HEK293 (cell line): ENCODE results near the gene ZNF576.

Experiments
- HOXD13 ChIP-seq: sonication (generic); formaldehyde crosslinking; IDR thresholded peaks from 2 replicates; pipeline ENCODE4 v1.8.0; 2022; ENCODE audit warnings: missing genetic modification reagents, borderline replicate concordance
- KLF1 ChIP-seq: fragments of 450-650 bp; formaldehyde crosslinking; IDR thresholded peaks from 2 replicates; pipeline ENCODE4 v1.5.1; 2016; ENCODE audit warnings: missing biosample characterization, missing genetic modification characterization
- KLF7 ChIP-seq: fragments of 450-650 bp; formaldehyde crosslinking; IDR thresholded peaks from 2 replicates; pipeline ENCODE4 v1.5.1; 2016; ENCODE audit warnings: missing biosample characterization, missing genetic modification characterization, borderline replicate concordance
- MEIS1 ChIP-seq: sonication (generic); formaldehyde crosslinking; IDR thresholded peaks from 2 replicates; pipeline ENCODE4 v1.8.1; 2022; ENCODE audit warnings: missing genetic modification reagents, mild to moderate bottlenecking, borderline replicate concordance
- OSR2 ChIP-seq: fragments of 450-650 bp; formaldehyde crosslinking; IDR thresholded peaks from 2 replicates; pipeline ENCODE4 v1.5.1; 2016; ENCODE audit warnings: missing biosample characterization, missing genetic modification characterization
- OVOL3 ChIP-seq: fragments of 450-650 bp; formaldehyde crosslinking; IDR thresholded peaks from 2 replicates; pipeline ENCODE4 v1.5.1; 2016; ENCODE audit warnings: missing biosample characterization, missing genetic modification characterization
- SP3 ChIP-seq: fragments of 450-650 bp; formaldehyde crosslinking; IDR thresholded peaks from 2 replicates; pipeline ENCODE4 v1.5.1; 2016; ENCODE audit warnings: missing biosample characterization, missing genetic modification characterization
- TCF7L2 ChIP-seq: IDR thresholded peaks from 2 replicates; pipeline ENCODE4 v1.6.1; 2011; ENCODE audit warnings: low read depth, mild to moderate bottlenecking, inconsistent platforms, low read length, moderate library complexity, borderline replicate concordance
- YY1 ChIP-seq: fragments of 450-650 bp; formaldehyde crosslinking; IDR thresholded peaks from 2 replicates; pipeline ENCODE4 v1.5.1; 2018; ENCODE audit warnings: missing biosample characterization, missing genetic modification characterization
- ZBTB17 ChIP-seq: fragments of 450-650 bp; formaldehyde crosslinking; IDR thresholded peaks from 2 replicates; pipeline ENCODE4 v1.5.1; 2016; ENCODE audit warnings: missing biosample characterization, missing genetic modification characterization
- ZBTB21 ChIP-seq: fragments of 450-650 bp; formaldehyde crosslinking; IDR thresholded peaks from 2 replicates; pipeline ENCODE4 v1.5.1; 2017; ENCODE audit warnings: missing biosample characterization, missing genetic modification characterization
- ZBTB48 ChIP-seq: fragments of 450-650 bp; formaldehyde crosslinking; IDR thresholded peaks from 2 replicates; pipeline ENCODE4 v1.5.1; 2016; ENCODE audit warnings: missing biosample characterization, missing genetic modification characterization
- ZBTB8A ChIP-seq: fragments of 450-650 bp; formaldehyde crosslinking; IDR thresholded peaks from 2 replicates; pipeline ENCODE4 v1.5.1; 2016; ENCODE audit warnings: missing biosample characterization, missing genetic modification characterization
- ZFHX2 ChIP-seq: fragments of 450-650 bp; formaldehyde crosslinking; conservative IDR thresholded peaks from 2 replicates; pipeline ENCODE4 v1.5.1; 2016; ENCODE audit warnings: missing biosample characterization, missing genetic modification characterization
- ZFP3 ChIP-seq: fragments of 450-650 bp; formaldehyde crosslinking; IDR thresholded peaks from 2 replicates; pipeline ENCODE4 v1.5.1; 2016; ENCODE audit warnings: low read depth, missing biosample characterization, missing genetic modification characterization
- ZNF121 ChIP-seq: fragments of 450-650 bp; formaldehyde crosslinking; IDR thresholded peaks from 2 replicates; pipeline ENCODE4 v1.5.1; 2016; ENCODE audit warnings: missing biosample characterization, missing genetic modification characterization
- ZNF132 ChIP-seq: fragments of 450-650 bp; formaldehyde crosslinking; IDR thresholded peaks from 2 replicates; pipeline ENCODE4 v1.5.1; 2017; ENCODE audit warnings: missing biosample characterization, missing genetic modification characterization, borderline replicate concordance
- ZNF146 ChIP-seq: fragments of 450-650 bp; formaldehyde crosslinking; IDR thresholded peaks from 2 replicates; pipeline ENCODE4 v1.5.1; 2016; ENCODE audit warnings: missing biosample characterization, missing genetic modification characterization
- ZNF24 ChIP-seq: fragments of 450-650 bp; formaldehyde crosslinking; IDR thresholded peaks from 2 replicates; pipeline ENCODE4 v1.5.1; 2016; ENCODE audit warnings: missing biosample characterization, missing genetic modification characterization
- ZNF266 ChIP-seq: fragments of 450-650 bp; formaldehyde crosslinking; IDR thresholded peaks from 2 replicates; pipeline ENCODE4 v1.5.1; 2016; ENCODE audit warnings: missing biosample characterization, missing genetic modification characterization, low read depth
- ZNF335 ChIP-seq: fragments of 450-650 bp; formaldehyde crosslinking; conservative IDR thresholded peaks from 2 replicates; pipeline ENCODE4 v1.5.1; 2016; ENCODE audit warnings: missing biosample characterization, missing genetic modification characterization
- ZNF341 ChIP-seq: fragments of 450-650 bp; formaldehyde crosslinking; IDR thresholded peaks from 2 replicates; pipeline ENCODE4; 2016; ENCODE audit warnings: low read depth, missing biosample characterization, missing genetic modification characterization
- ZNF350 ChIP-seq: fragments of 450-650 bp; formaldehyde crosslinking; IDR thresholded peaks from 2 replicates; pipeline ENCODE4 v1.5.0; 2017; ENCODE audit warnings: missing biosample characterization, mild to moderate bottlenecking, missing genetic modification characterization
- ZNF362 ChIP-seq: fragments of 450-650 bp; formaldehyde crosslinking; IDR thresholded peaks from 2 replicates; pipeline ENCODE4 v1.5.1; 2016; ENCODE audit warnings: missing biosample characterization, missing genetic modification characterization
- ZNF366 ChIP-seq: fragments of 450-650 bp; formaldehyde crosslinking; conservative IDR thresholded peaks from 2 replicates; pipeline ENCODE4 v1.5.1; 2016; ENCODE audit warnings: missing biosample characterization, missing genetic modification characterization
- ZNF596 ChIP-seq: fragments of 450-650 bp; IDR thresholded peaks from 2 replicates; pipeline ENCODE4 v1.5.0; 2018; ENCODE audit warnings: missing biosample characterization, mild to moderate bottlenecking, missing genetic modification characterization, moderate library complexity
- ZNF654 ChIP-seq: fragments of 450-650 bp; formaldehyde crosslinking; IDR thresholded peaks from 2 replicates; pipeline ENCODE4 v1.5.1; 2016; ENCODE audit warnings: low read depth, missing biosample characterization, missing genetic modification characterization
- ZNF701 ChIP-seq: fragments of 450-650 bp; formaldehyde crosslinking; IDR thresholded peaks from 2 replicates; pipeline ENCODE4 v1.5.1; 2016; ENCODE audit warnings: missing biosample characterization, missing genetic modification characterization
- ZSCAN16 ChIP-seq: fragments of 450-650 bp; formaldehyde crosslinking; IDR thresholded peaks from 2 replicates; pipeline ENCODE4 v1.5.1; 2016; ENCODE audit warnings: missing biosample characterization, missing genetic modification characterization
- TF ChIP-seq, protein P1 (sequence below): fragments of 450-650 bp; formaldehyde crosslinking; IDR thresholded peaks from 2 replicates; pipeline ENCODE4 v1.5.1; 2017; ENCODE audit warnings: missing biosample characterization, missing genetic modification characterization
- TF ChIP-seq, protein P2 (sequence below): fragments of 450-650 bp; formaldehyde crosslinking; optimal IDR thresholded peaks from 2 replicates; pipeline ENCODE3; 2016; ENCODE audit warnings: missing biosample characterization, mild to moderate bottlenecking, missing genetic modification characterization
- TF ChIP-seq, protein P3 (sequence below): fragments of 450-650 bp; formaldehyde crosslinking; IDR thresholded peaks from 2 replicates; pipeline ENCODE4 v1.5.1; 2016; ENCODE audit warnings: missing biosample characterization, missing genetic modification characterization
- TF ChIP-seq, protein P4 (sequence below): fragments of 450-650 bp; formaldehyde crosslinking; IDR thresholded peaks from 2 replicates; pipeline ENCODE4 v1.5.1; 2016; ENCODE audit warnings: missing biosample characterization, missing genetic modification characterization

ZNF576 gene

GRCh38 chr19:43638995-43639518 is 42.7 kb downstream of the ZNF576 start (continued):
- TF ChIP-seq, protein P1, sequence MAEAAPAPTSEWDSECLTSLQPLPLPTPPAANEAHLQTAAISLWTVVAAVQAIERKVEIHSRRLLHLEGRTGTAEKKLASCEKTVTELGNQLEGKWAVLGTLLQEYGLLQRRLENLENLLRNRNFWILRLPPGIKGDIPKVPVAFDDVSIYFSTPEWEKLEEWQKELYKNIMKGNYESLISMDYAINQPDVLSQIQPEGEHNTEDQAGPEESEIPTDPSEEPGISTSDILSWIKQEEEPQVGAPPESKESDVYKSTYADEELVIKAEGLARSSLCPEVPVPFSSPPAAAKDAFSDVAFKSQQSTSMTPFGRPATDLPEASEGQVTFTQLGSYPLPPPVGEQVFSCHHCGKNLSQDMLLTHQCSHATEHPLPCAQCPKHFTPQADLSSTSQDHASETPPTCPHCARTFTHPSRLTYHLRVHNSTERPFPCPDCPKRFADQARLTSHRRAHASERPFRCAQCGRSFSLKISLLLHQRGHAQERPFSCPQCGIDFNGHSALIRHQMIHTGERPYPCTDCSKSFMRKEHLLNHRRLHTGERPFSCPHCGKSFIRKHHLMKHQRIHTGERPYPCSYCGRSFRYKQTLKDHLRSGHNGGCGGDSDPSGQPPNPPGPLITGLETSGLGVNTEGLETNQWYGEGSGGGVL (tag by site-specific recombination), result peak; percentile 49; the same call in 1 of the 2 replicates
- TF ChIP-seq ZNF350 (tag by site-specific recombination) (no peak), SP3 (tag by site-specific recombination) (no peak), ZNF266 (tag by site-specific recombination) (no peak), HOXD13 (no peak), ZNF146 (tag by site-specific recombination) (peak; percentile 6; the same call in 1 of the 2 replicates), KLF1 (no peak; the same call in 1 of the 2 replicates), ZNF362 (tag by site-specific recombination) (no peak), YY1 (tag by site-specific recombination) (no peak), ZNF366 (tag by site-specific recombination) (peak; percentile 97), ZNF132 (tag by site-specific recombination) (no peak), KLF7 (tag by site-specific recombination) (no peak), ZFHX2 (tag by site-specific recombination) (no peak; the same call in 1 of the 2 replicates), ZNF335 (peak; percentile 21), TCF7L2 (no peak), ZNF596 (no peak), ZNF24 (tag by site-specific recombination) (no peak), ZNF121 (no peak), ZSCAN16 (tag by site-specific recombination) (no peak), OSR2 (no peak; the same call in 1 of the 2 replicates), ZFP3 (tag by site-specific recombination) (0 out of 2 replicates have a peak, but pooled peaks have one; percentile 10), ZBTB8A (tag by site-specific recombination) (no peak), MEIS1 (CRISPR knock-in tag) (no peak), ZNF654 (tag by site-specific recombination) (no peak), ZNF341 (tag by site-specific recombination) (no peak), OVOL3 (tag by site-specific recombination) (no peak), ZNF701 (no peak), ZBTB17 (tag by site-specific recombination) (peak; percentile 53; the same call in 1 of the 2 replicates), ZBTB48 (tag by site-specific recombination) (peak; percentile 86), ZBTB21 (tag by site-specific recombination) (no peak)
- TF ChIP-seq, protein P2, sequence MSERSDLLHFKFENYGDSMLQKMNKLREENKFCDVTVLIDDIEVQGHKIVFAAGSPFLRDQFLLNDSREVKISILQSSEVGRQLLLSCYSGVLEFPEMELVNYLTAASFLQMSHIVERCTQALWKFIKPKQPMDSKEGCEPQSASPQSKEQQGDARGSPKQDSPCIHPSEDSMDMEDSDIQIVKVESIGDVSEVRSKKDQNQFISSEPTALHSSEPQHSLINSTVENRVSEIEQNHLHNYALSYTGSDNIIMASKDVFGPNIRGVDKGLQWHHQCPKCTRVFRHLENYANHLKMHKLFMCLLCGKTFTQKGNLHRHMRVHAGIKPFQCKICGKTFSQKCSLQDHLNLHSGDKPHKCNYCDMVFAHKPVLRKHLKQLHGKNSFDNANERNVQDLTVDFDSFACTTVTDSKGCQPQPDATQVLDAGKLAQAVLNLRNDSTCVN (tag by site-specific recombination), result peak; percentile 14
- TF ChIP-seq, protein P3, sequence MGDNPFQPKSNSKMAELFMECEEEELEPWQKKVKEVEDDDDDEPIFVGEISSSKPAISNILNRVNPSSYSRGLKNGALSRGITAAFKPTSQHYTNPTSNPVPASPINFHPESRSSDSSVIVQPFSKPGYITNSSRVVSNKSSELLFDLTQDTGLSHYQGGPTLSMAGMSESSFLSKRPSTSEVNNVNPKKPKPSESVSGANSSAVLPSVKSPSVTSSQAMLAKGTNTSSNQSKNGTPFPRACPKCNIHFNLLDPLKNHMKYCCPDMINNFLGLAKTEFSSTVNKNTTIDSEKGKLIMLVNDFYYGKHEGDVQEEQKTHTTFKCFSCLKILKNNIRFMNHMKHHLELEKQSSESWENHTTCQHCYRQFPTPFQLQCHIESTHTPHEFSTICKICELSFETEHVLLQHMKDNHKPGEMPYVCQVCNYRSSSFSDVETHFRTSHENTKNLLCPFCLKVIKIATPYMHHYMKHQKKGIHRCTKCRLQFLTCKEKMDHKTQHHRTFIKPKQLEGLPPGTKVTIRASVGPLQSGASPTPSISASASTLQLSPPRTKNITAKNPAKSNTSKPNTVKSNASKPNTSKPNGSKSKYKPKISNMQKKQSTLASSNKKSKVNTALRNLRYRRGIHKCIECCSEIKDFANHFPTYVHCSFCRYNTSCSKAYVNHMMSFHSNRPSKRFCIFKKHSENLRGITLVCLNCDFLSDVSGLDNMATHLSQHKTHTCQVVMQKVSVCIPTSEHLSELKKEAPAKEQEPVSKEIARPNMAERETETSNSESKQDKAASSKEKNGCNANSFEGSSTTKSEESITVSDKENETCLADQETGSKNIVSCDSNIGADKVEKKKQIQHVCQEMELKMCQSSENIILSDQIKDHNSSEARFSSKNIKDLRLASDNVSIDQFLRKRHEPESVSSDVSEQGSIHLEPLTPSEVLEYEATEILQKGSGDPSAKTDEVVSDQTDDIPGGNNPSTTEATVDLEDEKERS, result no peak
- TF ChIP-seq, protein P4, sequence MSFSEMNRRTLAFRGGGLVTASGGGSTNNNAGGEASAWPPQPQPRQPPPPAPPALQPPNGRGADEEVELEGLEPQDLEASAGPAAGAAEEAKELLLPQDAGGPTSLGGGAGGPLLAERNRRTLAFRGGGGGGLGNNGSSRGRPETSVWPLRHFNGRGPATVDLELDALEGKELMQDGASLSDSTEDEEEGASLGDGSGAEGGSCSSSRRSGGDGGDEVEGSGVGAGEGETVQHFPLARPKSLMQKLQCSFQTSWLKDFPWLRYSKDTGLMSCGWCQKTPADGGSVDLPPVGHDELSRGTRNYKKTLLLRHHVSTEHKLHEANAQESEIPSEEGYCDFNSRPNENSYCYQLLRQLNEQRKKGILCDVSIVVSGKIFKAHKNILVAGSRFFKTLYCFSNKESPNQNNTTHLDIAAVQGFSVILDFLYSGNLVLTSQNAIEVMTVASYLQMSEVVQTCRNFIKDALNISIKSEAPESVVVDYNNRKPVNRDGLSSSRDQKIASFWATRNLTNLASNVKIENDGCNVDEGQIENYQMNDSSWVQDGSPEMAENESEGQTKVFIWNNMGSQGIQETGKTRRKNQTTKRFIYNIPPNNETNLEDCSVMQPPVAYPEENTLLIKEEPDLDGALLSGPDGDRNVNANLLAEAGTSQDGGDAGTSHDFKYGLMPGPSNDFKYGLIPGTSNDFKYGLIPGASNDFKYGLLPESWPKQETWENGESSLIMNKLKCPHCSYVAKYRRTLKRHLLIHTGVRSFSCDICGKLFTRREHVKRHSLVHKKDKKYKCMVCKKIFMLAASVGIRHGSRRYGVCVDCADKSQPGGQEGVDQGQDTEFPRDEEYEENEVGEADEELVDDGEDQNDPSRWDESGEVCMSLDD, result peak; percentile 74
